K562 (cell line): ENCODE results near the gene DBF4B.

Source experiments
- CREB5 ChIP-seq: fragments of 250-450 bp; sonication (Bioruptor Pico); IDR thresholded peaks from 2 replicates; pipeline ENCODE4 v1.5.0; 2020; ENCODE audit warnings: mild to moderate bottlenecking
- CTCF ChIP-seq, 3 experiments: IDR thresholded peaks in 2 of 3; conservative IDR thresholded peaks in 1 of 3; 2 replicates each; pipeline ENCODE4 v1.5.1; 2011 to 2012; ENCODE audit warnings: low read length in 3 of 3, mild to moderate bottlenecking in 3 of 3, control low read depth in 2 of 3, improper control_type of control experiment in 1 of 3, inconsistent platforms in 1 of 3, low read depth in 1 of 3, mixed read lengths in 1 of 3, moderate library complexity in 1 of 3; ENCODE audit not compliant: insufficient read depth in 2 of 3
- FOXM1 ChIP-seq, 2 experiments: fragments of 450-650 bp in 1 of 2; sonication (generic) in 1 of 2; formaldehyde crosslinking in 1 of 2; IDR thresholded peaks; 2 replicates each; pipeline versions ENCODE4 v1.6.1 to v1.9.0; 2017 to 2022; ENCODE audit warnings: low read depth in 2 of 2, mild to moderate bottlenecking in 2 of 2, missing genetic modification reagents in 1 of 2, moderate library complexity in 1 of 2
- GATAD2B ChIP-seq: fragments of 450-650 bp; IDR thresholded peaks from 2 replicates; pipeline ENCODE4 v1.6.1; 2017; ENCODE audit warnings: mild to moderate bottlenecking, borderline replicate concordance
- SNAPC5 ChIP-seq: fragments of 250-450 bp; sonication (Bioruptor Pico); IDR thresholded peaks from 2 replicates; pipeline ENCODE4 v1.8.0; 2021; ENCODE audit warnings: moderate library complexity, mild to moderate bottlenecking, inconsistent platforms
- XRCC5 ChIP-seq: fragments of 200-400 bp; formaldehyde crosslinking; IDR thresholded peaks from 2 replicates; pipeline ENCODE4 v1.6.1; 2017; ENCODE audit warnings: low read depth, mild to moderate bottlenecking, low read length
- ZBTB40 ChIP-seq, 2 experiments: fragments of 450-650 bp in 1 of 2; sonication (generic) in 1 of 2; formaldehyde crosslinking in 1 of 2; IDR thresholded peaks; 2 replicates each; pipeline versions ENCODE4 v1.7.1 to v1.9.0; 2016 to 2022; ENCODE audit warnings: inconsistent platforms in 1 of 2, mild to moderate bottlenecking in 1 of 2, missing genetic modification reagents in 1 of 2
- ZNF24 ChIP-seq: fragments of 450-650 bp; IDR thresholded peaks from 2 replicates; pipeline ENCODE4 v1.6.1; 2016

GRCh38 chr17:44749980-44750318, 41.5 kb downstream of the DBF4B start:
- no peak for TF ChIP-seq FOXM1 (IDR thresholded peaks at IDR 0.05; ENCODE audit: low read depth)
- no peak for TF ChIP-seq FOXM1 (CRISPR knock-in tag; IDR thresholded peaks at IDR 0.05; ENCODE audit: low read depth)
- TF ChIP-seq GATAD2B = no peak
- no peak for TF ChIP-seq ZNF24
- no peak for TF ChIP-seq CTCF (IDR thresholded peaks at IDR 0.05 in 2 of 3, conservative IDR thresholded peaks at IDR 0.05 in 1 of 3; ENCODE audit: insufficient read depth in 2 of 3, low read depth in 1 of 3, low read length in 3 of 3)
- TF ChIP-seq XRCC5 = no peak
- TF ChIP-seq ZBTB40 (IDR thresholded peaks at IDR 0.05) = no peak
- TF ChIP-seq ZBTB40 (CRISPR knock-in tag; IDR thresholded peaks at IDR 0.05) = no peak
- no peak for TF ChIP-seq CREB5 (CRISPR knock-in tag)
- TF ChIP-seq SNAPC5 = no peak
